NK-92 (cell line): Measurements from ENCODE around the gene RAPGEF5.

ENCODE experiments used
- DNase-seq: peaks from one replicate; lab custom pipeline; 2025; ENCODE audit not compliant: unreplicated experiment; lab: John Stamatoyannopoulos, UW

RAPGEF5 gene

DNA sequence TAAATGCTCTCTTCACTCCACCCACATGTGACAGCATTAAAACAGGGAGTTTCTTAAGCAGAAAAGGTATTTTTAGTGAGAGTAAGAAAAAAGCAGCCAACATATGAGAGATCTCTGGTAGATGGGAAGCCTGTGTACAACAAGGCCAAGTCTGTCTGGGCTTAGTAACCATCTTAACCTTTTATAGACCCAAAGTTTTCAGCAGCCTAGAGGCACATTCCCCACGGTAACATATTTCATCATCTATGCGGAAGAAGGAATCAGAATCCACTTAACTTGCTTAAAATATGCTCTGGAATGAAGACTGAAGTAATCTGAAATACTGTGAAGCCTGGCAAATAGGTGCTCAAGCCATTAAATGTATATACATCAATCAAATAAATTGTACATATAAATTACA lies 127.8 kb downstream of the RAPGEF5 start:
- no peak for DNase-seq

DNA sequence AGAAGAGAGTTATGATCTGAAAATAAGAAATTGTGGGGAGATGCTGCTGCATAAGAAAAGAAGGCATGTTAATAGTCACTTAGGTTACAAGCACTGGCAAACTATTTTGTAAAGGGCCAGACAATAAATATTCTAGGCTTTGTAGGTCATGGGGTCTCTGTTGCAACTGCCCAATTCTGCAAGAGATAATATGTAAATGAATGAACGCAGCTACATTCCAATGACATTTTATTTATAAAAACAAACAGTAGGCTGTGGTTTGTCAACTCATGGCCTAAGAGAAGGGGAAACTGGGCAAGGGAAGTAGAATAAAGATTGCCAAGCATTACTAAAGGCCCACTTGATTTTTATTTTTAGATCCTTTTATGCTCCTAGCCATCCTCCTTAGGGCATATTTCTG lies 133.1 kb downstream of the RAPGEF5 start:
- no peak for DNase-seq

DNA sequence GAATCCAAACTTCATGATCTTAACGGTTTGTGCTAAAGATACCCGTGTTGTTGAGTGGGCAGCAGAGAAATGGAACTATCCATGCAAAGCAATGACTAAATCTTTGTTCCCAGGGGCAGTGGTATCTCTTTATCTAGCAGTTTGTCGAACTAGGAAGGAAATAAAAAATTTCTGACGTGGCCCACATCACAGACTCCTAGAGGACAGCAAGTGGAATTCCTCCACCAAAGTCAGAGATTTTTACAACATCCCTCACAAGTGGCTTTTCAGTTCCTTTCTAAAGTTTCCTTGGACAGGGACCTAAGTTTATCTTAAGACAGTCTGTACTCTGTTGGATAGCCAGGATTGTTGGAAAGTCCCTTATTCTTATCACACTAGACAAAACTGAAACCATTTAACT lies 136.0 kb downstream of the RAPGEF5 start:
- DNase-seq, result no peak

DNA sequence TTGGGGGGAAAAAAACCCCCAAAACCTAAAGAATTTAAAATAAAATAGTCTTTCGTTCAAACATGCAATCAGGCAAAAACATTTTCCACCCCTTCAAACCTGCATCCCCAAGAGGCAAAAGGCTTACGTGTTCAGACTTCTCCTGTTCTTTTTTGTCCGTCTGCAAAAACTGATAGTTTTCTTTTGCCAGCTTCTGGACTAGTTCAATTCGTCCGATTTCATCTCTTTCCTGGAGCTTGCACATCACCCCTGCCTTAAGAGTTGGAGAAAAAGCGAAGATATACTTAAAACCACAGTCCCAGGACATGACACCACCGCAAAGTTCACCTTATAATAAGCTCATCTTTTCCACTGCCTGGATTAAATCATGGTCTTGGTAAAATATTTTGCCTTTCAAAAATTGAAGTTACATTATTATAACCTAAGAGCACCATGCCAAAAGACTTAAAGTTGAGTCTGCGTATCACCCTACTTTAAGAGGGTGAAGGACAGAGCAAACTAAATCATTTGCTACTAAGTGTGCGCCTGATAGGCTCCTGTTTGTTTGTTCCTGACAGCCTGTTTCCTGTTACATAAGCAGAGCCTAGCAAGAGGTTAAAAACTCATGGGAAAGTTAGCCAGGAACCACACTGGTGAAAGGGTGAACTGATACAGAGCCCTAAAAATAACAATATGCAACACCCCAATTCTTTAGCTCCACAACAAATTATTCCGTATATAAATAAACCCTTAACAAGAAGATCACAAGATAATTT lies 137.0 kb downstream of the RAPGEF5 start:
- DNase-seq, result no peak

DNA sequence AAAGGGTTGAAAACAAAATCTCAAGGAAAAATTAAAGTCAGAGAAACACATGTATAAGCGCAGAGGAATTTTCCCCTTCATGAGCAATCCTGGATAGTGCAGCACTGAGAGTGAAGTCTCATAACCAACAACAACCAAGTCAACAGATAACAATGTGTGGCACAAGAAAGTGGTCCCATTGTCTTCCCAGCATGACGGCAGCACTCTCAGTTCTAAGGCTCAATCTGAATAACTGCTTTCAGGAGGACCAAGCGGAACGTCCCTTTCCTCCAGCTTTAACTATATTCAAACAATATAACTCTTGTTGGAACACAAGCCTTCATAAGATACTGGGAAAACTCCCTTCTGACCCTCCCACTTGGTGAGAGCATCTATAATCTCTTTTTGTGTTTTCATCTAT lies 137.9 kb downstream of the RAPGEF5 start:
- no peak for DNase-seq

DNA sequence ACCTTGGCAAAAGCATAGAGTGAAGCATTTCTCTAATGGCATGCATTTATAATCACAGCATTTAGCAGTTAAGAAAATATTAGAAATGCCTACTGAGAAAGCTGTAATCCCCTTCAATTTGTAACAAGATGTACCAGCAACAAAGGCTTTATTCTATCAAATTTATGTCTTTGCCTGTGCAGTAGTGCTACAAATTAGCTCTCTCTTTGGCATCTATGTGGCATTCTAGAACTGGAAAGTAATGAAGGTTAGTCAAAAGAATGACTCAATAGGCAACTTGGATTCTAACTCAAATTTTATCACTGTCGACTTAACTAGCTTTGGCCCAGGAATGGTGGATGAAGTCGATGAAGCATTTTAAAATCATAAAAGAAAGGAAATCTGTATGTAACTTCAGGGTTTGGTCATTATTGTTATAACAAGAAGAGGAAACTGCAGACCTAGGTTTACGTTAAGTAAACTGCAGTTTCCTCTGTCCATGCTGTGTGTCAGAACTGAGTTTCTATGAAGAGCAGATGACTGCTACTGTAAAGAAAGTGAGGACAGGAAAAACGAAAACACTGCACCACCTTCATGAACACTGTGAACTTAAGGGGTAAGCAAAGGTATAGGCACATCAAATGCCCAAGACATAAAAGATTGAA lies 140.0 kb downstream of the RAPGEF5 start:
- no peak for DNase-seq

DNA sequence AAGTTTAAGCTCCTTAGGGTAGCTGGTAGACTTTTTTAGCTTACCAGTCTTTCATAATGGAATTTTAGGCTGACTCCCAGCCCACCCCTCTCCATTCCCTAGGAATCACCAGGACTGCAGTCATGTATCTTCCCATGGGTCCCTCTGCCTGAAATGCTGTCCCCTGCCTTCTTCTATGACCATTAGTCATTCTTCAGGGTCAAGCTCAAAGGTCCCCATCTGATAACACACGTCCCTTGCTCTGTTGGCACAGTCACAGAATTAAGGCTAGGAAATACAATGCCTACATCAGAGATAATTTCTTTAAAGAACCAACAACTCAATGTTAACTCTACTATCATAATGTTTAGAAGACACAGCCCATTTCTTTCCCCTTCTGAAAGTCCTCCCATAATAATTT lies 140.6 kb downstream of the RAPGEF5 start:
- no peak for DNase-seq

DNA sequence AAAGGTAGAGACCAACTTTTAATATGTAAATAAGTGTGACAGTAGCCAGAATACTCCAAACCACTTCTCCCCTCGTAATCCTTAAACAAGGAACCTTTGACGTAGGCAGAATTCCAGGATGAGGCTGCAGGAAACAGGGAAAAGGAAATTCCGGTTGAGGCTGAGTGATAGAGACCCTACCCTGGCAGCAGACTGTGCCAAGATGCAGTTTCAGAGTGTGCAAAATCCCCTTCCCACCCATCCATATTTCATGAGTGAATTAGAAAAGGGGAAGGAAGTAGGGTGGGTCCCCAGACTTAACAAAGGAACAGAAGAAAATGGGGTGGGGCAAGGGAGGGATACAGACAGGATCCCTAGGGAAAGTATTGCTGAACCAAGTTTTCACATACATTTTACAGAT lies 143.0 kb downstream of the RAPGEF5 start:
- no peak for DNase-seq

DNA sequence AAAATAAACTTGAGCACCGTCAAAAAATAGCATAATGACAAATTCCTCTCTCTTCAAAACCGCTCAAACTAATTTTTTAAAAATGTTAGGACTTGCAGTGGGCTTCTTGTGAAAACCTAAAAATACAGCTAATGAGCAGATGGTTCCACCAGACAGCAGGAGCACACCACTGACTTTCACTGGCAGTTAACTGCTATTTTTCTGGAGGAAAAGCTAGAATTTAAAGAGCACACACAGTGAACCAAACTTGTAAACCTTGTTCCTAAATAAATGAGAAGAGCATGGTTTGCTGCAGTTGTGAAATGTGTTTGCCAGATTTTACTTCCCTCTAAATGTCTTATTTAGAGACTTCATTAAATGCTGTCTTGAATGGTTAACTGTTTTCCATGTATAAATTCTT lies 143.9 kb downstream of the RAPGEF5 start:
- no peak for DNase-seq

DNA sequence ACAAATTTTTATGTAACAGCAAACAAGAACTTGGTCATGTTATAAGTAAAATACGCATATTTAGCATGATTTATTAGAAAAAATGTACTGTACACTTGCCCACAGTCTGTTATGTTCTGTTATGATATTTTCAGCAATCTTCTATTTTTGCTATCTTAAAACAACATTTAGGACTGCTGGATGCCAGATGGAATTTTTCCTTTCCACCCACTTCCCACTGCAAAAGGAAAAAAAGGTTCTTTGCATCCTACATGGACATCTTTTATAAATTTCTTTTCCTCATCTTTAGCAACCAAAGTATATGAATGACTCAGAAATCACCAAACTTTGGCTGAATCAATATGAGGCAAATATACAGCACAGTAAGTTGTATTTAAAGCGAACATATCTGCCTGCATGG lies 146.0 kb downstream of the RAPGEF5 start:
- DNase-seq, result no peak

DNA sequence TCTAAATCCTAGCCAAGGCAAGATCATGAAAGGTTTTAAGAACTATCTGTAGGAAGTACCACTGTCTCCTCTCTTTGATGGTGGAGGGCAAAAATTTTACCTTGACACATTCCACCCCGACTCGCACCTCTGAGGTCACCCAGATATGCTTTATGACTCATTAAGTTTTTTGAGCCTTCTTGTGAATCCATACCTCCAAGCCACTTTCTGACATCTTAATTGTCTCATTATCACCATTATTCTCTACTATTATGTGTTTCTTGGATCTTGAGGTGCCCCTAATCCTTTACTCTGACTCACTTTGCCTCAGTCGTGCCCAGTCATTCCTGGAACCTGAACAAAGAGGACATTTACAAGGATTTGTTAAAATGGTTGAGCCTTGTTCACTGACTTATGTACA lies 146.6 kb downstream of the RAPGEF5 start:
- no peak for DNase-seq

DNA sequence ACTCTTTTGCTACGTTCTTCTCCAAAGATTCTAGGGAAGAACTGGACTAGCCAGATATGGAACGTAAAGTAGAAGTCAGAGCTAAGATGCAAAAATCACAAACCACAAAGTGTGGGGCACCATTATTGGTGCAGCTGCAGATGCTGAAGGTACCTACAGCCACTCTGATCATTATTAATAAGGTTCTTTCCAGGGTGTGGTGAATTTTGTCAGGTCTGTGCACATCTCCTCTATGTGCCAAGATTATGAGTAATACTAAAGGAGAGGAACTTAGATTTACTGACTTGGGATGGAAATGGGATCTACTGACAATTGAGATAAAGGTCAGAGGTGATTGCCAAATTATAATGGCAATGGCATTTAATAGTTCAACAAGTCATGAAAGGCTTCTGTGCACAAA lies 148.2 kb downstream of the RAPGEF5 start:
- no peak for DNase-seq

DNA sequence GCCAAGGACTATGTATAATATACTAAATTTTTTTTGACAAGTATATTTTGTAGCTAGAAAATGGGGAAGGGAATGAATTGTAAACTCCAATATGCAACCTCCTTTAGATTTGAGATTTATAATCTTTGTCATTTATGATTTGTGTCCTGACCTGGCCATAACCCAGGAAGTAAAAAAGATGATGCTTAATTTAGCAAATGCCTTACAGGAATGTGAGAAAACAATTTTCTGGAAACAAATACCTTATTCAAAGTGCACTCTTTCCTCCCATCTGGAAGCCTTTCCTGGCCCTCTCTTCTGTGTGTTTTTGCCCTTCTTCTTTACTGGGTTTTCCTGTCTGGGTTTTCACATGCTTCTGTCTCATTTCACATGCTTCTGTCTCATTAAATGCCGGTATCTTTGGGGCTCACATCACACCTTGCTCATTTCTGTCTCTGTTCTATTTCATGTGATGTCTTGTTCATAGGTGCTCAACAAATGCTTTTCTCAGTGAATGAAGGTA lies 149.2 kb downstream of the RAPGEF5 start:
- no peak for DNase-seq

DNA sequence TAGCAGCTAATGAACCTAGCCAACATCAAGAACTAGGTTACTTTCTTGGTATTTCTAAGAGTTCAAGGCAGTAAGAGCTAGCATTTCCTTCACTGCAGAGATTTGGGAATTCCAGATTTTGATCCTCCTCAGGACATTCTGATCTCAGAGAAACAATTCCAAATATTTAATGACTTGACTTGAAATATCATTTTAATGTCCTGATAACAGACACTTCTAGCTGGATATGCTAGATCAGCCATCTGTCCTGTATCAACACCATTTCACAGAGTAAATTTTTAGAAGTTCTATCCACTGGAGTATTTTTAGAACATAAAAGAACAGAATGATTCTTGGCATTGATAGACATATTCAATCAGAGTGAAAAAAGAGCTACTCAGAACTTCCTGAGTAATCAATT lies 151.3 kb downstream of the RAPGEF5 start:
- DNase-seq, result no peak

DNA sequence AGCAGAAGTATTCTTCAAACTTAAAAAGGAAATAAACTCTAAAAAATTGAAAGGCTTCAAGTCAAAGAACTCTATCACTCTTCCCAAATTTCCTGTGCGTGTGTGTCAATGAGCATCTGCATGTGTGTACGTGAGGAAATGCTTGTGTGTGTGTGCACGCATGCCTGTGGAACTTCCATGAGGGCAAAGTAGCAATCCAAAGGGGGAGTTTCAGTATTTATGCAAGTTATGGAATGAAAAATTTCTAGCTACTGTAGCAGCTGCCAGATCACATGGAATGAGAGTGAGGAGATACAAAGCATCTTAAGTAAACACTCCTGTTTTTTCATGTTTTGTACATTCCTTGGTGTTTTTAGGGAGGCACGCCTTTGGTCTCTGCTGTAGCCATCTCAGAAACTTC lies 152.6 kb downstream of the RAPGEF5 start:
- DNase-seq, result no peak

DNA sequence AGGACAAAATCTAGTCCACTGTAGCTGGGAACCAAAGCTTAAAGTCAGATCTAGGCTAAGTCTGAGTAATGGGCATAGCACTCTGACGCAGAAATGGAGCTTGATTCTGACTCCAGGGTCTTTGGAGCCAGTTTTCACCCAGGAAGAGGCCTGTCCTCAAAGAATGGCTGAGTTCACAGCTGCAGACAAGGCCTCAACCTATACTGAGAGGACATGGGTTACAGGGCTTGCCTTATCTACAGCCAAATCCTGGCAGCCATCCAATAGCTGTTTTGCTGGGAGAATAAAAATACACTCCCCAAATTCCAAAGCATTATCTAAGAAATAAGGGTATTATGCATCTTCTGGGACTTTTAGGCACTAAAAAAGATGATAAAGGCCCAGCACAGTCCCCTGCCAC lies 154.8 kb downstream of the RAPGEF5 start:
- no peak for DNase-seq

DNA sequence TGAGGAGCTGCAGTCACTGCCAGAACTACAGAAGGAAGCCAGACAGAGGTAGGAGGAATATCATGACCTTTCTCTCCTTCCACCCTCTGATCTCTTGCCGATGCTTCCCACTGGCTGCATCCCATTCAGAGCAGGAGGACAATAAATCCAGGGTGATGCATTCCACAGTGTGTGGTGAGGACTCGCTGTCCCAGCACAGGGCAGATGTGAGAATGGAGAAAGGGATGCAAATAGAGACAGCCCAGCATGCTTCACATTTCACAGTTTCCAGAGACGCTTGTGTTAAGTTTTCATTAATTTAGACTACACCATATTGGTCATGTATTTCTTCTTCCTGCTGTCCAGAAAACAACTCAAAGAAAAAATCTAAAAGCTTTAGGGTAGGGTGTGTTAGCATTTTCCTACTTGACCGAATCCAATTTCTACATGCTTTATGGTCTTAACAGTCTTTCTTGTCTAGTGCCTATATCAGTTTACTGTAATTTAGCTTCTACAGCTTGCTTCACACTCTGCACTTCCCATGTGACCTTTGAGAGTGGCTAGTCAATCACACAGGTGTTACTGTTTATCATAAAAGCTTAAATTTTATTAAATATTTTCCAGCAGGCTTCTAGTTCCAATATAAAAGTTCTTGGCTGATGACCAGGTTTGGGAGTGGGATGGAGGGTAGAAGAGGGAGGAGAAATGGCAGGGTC lies 155.6 kb downstream of the RAPGEF5 start:
- no peak for DNase-seq

DNA sequence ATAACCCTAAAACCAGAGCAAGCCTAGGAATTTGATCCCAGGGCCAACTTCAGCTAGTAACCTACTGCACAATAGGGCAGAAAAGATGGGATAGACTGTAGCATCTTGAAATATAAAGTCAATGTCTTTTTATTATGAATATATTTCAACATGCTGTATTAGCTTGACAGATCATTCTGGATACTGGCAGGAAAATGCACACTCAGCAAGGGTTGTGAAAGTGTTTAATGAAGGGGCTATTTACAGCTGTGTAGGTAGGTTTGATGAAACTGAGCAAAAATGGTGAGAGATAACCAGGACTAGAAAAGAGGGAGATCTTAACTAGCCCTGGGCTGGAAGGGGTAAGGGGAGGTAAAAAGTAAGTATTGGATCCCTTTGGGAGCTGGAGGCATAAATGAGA lies 156.2 kb downstream of the RAPGEF5 start:
- no peak for DNase-seq

DNA sequence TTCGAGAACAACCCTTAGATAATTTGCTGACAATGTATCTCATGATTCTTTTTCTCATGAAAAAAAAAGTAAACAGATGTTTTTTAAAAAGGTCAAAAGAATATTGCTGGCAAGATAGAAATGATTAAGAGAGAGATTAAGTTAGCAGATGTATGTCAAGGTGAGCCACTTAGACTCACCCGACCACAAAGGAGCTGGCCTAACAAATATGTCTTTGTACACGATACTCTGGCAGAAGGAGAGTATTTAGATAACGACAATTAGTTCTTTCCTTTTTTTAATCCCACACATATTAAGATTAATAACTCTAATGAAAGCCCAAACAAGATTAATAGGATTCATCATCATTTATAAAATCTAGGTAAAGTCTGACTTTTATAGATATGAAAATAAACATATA lies 156.7 kb downstream of the RAPGEF5 start:
- DNase-seq, result no peak

DNA sequence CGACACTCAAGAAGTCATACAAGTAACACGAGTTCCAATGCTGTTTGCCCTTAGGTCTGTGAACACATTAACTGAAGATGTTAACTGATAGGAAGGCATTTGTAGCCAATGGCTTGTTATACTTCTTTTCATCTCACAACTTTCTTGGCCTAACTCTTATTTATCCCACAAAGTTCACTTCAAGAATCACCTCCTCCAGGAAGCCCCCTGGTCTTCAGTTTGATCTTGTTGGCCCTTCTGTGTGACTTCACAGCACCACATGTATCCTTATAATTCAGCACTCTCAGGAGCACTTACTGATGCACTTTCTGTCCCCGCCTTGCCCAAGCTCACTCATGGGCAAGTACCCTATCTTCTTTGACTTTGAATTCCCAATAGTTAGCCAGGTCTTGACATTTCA lies 159.6 kb downstream of the RAPGEF5 start:
- no peak for DNase-seq

DNA sequence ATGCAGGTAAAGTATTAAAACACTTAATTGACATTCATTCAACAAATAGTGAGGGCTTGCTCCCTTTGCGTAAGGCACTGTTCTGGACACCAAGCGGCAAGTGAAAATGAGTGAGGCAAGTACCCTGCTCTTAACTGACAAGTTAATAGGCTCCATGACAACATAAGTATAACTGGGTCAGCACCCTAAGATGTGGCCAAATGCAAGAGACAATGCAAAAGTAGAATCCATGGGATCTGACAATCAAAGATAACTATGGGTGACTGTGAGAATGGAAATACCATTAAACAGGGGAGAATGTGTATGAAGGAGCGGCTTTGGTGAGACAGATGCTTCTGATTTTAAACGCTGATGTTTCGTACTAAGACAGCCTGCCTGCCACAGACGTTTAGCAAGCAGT lies 160.5 kb downstream of the RAPGEF5 start:
- no peak for DNase-seq
